ENCODE results near the gene ASH1L. TPM values are rescaled to one million over a fixed set of nuclear protein-coding genes. Genes with fewer than 3 reads are reported as not detected.

Gene ASH1L
- total and polyA plus RNA-seq, 2 experiments from 2014 or later = 23.6 to 24.7 TPM

- TF ChIP-seq, protein P1, sequence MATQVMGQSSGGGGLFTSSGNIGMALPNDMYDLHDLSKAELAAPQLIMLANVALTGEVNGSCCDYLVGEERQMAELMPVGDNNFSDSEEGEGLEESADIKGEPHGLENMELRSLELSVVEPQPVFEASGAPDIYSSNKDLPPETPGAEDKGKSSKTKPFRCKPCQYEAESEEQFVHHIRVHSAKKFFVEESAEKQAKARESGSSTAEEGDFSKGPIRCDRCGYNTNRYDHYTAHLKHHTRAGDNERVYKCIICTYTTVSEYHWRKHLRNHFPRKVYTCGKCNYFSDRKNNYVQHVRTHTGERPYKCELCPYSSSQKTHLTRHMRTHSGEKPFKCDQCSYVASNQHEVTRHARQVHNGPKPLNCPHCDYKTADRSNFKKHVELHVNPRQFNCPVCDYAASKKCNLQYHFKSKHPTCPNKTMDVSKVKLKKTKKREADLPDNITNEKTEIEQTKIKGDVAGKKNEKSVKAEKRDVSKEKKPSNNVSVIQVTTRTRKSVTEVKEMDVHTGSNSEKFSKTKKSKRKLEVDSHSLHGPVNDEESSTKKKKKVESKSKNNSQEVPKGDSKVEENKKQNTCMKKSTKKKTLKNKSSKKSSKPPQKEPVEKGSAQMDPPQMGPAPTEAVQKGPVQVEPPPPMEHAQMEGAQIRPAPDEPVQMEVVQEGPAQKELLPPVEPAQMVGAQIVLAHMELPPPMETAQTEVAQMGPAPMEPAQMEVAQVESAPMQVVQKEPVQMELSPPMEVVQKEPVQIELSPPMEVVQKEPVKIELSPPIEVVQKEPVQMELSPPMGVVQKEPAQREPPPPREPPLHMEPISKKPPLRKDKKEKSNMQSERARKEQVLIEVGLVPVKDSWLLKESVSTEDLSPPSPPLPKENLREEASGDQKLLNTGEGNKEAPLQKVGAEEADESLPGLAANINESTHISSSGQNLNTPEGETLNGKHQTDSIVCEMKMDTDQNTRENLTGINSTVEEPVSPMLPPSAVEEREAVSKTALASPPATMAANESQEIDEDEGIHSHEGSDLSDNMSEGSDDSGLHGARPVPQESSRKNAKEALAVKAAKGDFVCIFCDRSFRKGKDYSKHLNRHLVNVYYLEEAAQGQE (IDR thresholded peaks at IDR 0.05; ENCODE audit: unreplicated experiment) = no peak
- TF ChIP-seq ETS1 (IDR thresholded peaks at IDR 0.05) (no peak), ZNF114 (CRISPR knock-in tag; IDR thresholded peaks at IDR 0.05) (no peak), NANOG (IDR thresholded peaks at IDR 0.05; ENCODE audit: borderline replicate concordance) (no peak), CREB1 (CRISPR knock-in tag; IDR thresholded peaks at IDR 0.05; ENCODE audit: low read depth) (no peak)
- TF ChIP-seq, protein P2, sequence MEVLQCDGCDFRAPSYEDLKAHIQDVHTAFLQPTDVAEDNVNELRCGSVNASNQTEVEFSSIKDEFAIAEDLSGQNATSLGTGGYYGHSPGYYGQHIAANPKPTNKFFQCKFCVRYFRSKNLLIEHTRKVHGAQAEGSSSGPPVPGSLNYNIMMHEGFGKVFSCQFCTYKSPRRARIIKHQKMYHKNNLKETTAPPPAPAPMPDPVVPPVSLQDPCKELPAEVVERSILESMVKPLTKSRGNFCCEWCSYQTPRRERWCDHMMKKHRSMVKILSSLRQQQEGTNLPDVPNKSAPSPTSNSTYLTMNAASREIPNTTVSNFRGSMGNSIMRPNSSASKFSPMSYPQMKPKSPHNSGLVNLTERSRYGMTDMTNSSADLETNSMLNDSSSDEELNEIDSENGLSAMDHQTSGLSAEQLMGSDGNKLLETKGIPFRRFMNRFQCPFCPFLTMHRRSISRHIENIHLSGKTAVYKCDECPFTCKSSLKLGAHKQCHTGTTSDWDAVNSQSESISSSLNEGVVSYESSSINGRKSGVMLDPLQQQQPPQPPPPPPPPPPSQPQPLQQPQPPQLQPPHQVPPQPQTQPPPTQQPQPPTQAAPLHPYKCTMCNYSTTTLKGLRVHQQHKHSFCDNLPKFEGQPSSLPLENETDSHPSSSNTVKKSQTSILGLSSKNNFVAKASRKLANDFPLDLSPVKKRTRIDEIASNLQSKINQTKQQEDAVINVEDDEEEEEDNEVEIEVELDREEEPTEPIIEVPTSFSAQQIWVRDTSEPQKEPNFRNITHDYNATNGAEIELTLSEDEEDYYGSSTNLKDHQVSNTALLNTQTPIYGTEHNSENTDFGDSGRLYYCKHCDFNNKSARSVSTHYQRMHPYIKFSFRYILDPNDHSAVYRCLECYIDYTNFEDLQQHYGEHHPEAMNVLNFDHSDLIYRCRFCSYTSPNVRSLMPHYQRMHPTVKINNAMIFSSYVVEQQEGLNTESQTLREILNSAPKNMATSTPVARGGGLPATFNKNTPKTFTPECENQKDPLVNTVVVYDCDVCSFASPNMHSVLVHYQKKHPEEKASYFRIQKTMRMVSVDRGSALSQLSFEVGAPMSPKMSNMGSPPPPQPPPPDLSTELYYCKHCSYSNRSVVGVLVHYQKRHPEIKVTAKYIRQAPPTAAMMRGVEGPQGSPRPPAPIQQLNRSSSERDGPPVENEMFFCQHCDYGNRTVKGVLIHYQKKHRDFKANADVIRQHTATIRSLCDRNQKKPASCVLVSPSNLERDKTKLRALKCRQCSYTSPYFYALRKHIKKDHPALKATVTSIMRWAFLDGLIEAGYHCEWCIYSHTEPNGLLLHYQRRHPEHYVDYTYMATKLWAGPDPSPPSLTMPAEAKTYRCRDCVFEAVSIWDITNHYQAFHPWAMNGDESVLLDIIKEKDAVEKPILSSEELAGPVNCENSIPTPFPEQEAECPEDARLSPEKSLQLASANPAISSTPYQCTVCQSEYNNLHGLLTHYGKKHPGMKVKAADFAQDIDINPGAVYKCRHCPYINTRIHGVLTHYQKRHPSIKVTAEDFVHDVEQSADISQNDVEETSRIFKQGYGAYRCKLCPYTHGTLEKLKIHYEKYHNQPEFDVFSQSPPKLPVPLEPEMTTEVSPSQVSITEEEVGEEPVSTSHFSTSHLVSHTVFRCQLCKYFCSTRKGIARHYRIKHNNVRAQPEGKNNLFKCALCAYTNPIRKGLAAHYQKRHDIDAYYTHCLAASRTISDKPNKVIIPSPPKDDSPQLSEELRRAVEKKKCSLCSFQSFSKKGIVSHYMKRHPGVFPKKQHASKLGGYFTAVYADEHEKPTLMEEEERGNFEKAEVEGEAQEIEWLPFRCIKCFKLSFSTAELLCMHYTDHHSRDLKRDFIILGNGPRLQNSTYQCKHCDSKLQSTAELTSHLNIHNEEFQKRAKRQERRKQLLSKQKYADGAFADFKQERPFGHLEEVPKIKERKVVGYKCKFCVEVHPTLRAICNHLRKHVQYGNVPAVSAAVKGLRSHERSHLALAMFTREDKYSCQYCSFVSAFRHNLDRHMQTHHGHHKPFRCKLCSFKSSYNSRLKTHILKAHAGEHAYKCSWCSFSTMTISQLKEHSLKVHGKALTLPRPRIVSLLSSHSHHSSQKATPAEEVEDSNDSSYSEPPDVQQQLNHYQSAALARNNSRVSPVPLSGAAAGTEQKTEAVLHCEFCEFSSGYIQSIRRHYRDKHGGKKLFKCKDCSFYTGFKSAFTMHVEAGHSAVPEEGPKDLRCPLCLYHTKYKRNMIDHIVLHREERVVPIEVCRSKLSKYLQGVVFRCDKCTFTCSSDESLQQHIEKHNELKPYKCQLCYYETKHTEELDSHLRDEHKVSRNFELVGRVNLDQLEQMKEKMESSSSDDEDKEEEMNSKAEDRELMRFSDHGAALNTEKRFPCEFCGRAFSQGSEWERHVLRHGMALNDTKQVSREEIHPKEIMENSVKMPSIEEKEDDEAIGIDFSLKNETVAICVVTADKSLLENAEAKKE (CRISPR knock-in tag; IDR thresholded peaks at IDR 0.05) = no peak
Observed at GRCh38 chr1:155285631-155286044, 277.0 kb downstream of the ASH1L start (continued).

MicroRNA genes within 50 kb of the gene (microRNA counts, 767-probe panel; counts per million panel counts)
- microRNA hsa-miR-555 = not detected

Small RNAs within 50 kb of the gene (microRNA-seq; reads per million reads assigned to microRNA genes)
- gene MIR555 = not detected

Small RNAs within 50 kb of the gene (small RNA-seq; reads per million reads assigned to genes)
- gene AL353807.4 (ENCODE audit: low replicate concordance) (not detected), gene RNU6-106P (ENCODE audit: low replicate concordance) (0.10 reads per million), gene RNU6-1297P (ENCODE audit: low replicate concordance) (not detected)

Other genes starting within 250 kb of the ASH1L start
- gene RUSC1, start 241.9 kb downstream of the ASH1L start, total RNA-seq (2014; rRNA removed; shearing (Covaris generic)) = 57.6 and 87.7 TPM in 2 replicates
- gene RUSC1, start 241.9 kb downstream of the ASH1L start, polyA plus RNA-seq (2016; fragmentation: Nextera tagmentation; extraction: Ambion mirVana) = 48.2 and 53.4 TPM in 2 replicates
- 25.9 and 35.4 TPM in 2 replicates for gene MSTO1, start 47.4 kb upstream of the ASH1L start, total RNA-seq (2014; rRNA removed; shearing (Covaris generic))
- gene MSTO1, start 47.4 kb upstream of the ASH1L start, polyA plus RNA-seq (2016; fragmentation: Nextera tagmentation; extraction: Ambion mirVana) = 42.2 and 43.5 TPM in 2 replicates
- gene YY1AP1, start 126.0 kb upstream of the ASH1L start, total RNA-seq (2014; rRNA removed; shearing (Covaris generic)) = 46.4 and 66.5 TPM in 2 replicates
- 18.8 and 21.2 TPM in 2 replicates for gene YY1AP1, start 126.0 kb upstream of the ASH1L start, polyA plus RNA-seq (2016; fragmentation: Nextera tagmentation; extraction: Ambion mirVana)
- 56.0 and 90.1 TPM in 2 replicates for gene DAP3, start 126.3 kb upstream of the ASH1L start, total RNA-seq (2014; rRNA removed; shearing (Covaris generic))
- 88.9 and 89.8 TPM in 2 replicates for gene DAP3, start 126.3 kb upstream of the ASH1L start, polyA plus RNA-seq (2016; fragmentation: Nextera tagmentation; extraction: Ambion mirVana)

Data from GM23338 (cell line).